Neuronal stem cell (in vitro differentiated cells): ENCODE data around the gene MROH7.

Experiments
- DNase-seq: peaks from one replicate; pipeline ENCODE4 v3.0.0-alpha.2; 2013; ENCODE audit warnings: low spot score
- H2AFZ ChIP-seq: one replicate; pipeline ENCODE4 v1.6.1; 2013; ENCODE audit warnings: mild to moderate bottlenecking, low read length, inconsistent platforms
- H2AK5ac ChIP-seq: 2 replicates; pipeline ENCODE4 v1.6.1; 2013; ENCODE audit warnings: low read depth, mild to moderate bottlenecking, inconsistent platforms, low read length, moderate library complexity, mixed read lengths
- H2BK120ac ChIP-seq: 2 replicates; pipeline ENCODE4 v1.6.1; 2013; ENCODE audit warnings: low read depth, mild to moderate bottlenecking, inconsistent platforms, low read length, moderate library complexity, mixed read lengths
- H2BK12ac ChIP-seq: one replicate; pipeline ENCODE4 v1.6.1; 2013; ENCODE audit warnings: low read length, inconsistent platforms
- H2BK15ac ChIP-seq: 2 replicates; pipeline ENCODE4 v1.6.1; 2013; ENCODE audit warnings: mild to moderate bottlenecking, low read length, inconsistent platforms, mixed read lengths
- H2BK5ac ChIP-seq: one replicate; pipeline ENCODE4 v1.6.1; 2013; ENCODE audit warnings: inconsistent platforms, mild to moderate bottlenecking, low read length, moderate library complexity
- H3K14ac ChIP-seq: one replicate; pipeline ENCODE4 v1.6.1; 2013; ENCODE audit warnings: low read length, inconsistent platforms
- H3K18ac ChIP-seq: 2 replicates; pipeline ENCODE4 v1.6.1; 2013; ENCODE audit warnings: low read length, inconsistent platforms
- H3K23ac ChIP-seq: 2 replicates; pipeline ENCODE4 v1.6.1; 2013; ENCODE audit warnings: low read depth, mild to moderate bottlenecking, mixed read lengths, low read length, inconsistent platforms; ENCODE audit not compliant: poor library complexity
- H3K27ac ChIP-seq: replicated peaks from 3 replicates; pipeline ENCODE4 v1.5.1; 2013; ENCODE audit warnings: low read length, inconsistent platforms
- H3K27me3 ChIP-seq, 3 experiments: 2 replicates each; pipeline ENCODE4 v1.6.1; 2013; ENCODE audit warnings: low read length in 3 of 3, mild to moderate bottlenecking in 2 of 3, inconsistent platforms in 1 of 3, low read depth in 1 of 3, mixed read lengths in 1 of 3, moderate library complexity in 1 of 3; ENCODE audit not compliant: control insufficient read depth in 3 of 3, insufficient read depth in 3 of 3
- H3K36me3 ChIP-seq, 2 donors: replicated peaks in 1 of 2; 2 replicates each; pipeline ENCODE4 v1.6.1; 2013; ENCODE audit warnings: low read length in 2 of 2; ENCODE audit not compliant: control insufficient read depth in 2 of 2, insufficient read depth in 2 of 2
- H3K4ac ChIP-seq: 2 replicates; pipeline ENCODE4 v1.6.1; 2013; ENCODE audit warnings: inconsistent platforms, mild to moderate bottlenecking, low read length, moderate library complexity
- H3K4me1 ChIP-seq, 2 donors: 1 replicate in 1 of 2; 2 replicates in 1 of 2; pipeline ENCODE4 v1.6.1; 2013; ENCODE audit warnings: low read length in 2 of 2, low read depth in 1 of 2; ENCODE audit not compliant: control insufficient read depth in 2 of 2, insufficient read depth in 1 of 2
- H3K4me2 ChIP-seq: one replicate; pipeline ENCODE4 v1.6.1; 2013; ENCODE audit warnings: mild to moderate bottlenecking, low read length, inconsistent platforms; ENCODE audit not compliant: insufficient read depth, poor library complexity, severe bottlenecking
- H3K4me3 ChIP-seq, 2 donors: 2 replicates each; pipeline ENCODE4 v1.5.1; 2013; ENCODE audit warnings: low read length in 2 of 2, mild to moderate bottlenecking in 2 of 2, inconsistent platforms in 1 of 2, moderate library complexity in 1 of 2
- H3K79me1 ChIP-seq: one replicate; pipeline ENCODE4 v1.6.1; 2013; ENCODE audit warnings: low read depth, mild to moderate bottlenecking, inconsistent platforms, low read length, moderate library complexity
- H3K9ac ChIP-seq: one replicate; pipeline ENCODE4 v1.6.1; 2013; ENCODE audit warnings: mild to moderate bottlenecking, low read depth, low read length, inconsistent platforms; ENCODE audit not compliant: poor library complexity
- H3K9me3 ChIP-seq, 2 donors: replicated peaks in 1 of 2; 2 replicates each; pipeline versions ENCODE3 to v1.6.1; 2013; ENCODE audit warnings: low read length in 2 of 2, mild to moderate bottlenecking in 2 of 2, inconsistent platforms in 1 of 2, low read depth in 1 of 2, mixed read lengths in 1 of 2, moderate library complexity in 1 of 2; ENCODE audit not compliant: control insufficient read depth in 2 of 2, insufficient read depth in 1 of 2
- H4K8ac ChIP-seq: one replicate; pipeline ENCODE4 v1.6.1; 2013; ENCODE audit warnings: low read depth, mild to moderate bottlenecking, inconsistent platforms, low read length, moderate library complexity
- H4K91ac ChIP-seq: one replicate; pipeline ENCODE4 v1.6.1; 2013; ENCODE audit warnings: low read length, low read depth, mild to moderate bottlenecking, inconsistent platforms; ENCODE audit not compliant: poor library complexity
- WGBS, 2 donors: extraction: QIAGEN DNeasy Blood & Tissue Kit; methylation state at CpG; one replicate each; pipeline ENCODE4 v1.1.7; 2013; ENCODE audit warnings: missing lambda C conversion rate in 2 of 2, mixed read lengths in 1 of 2; ENCODE audit not compliant: insufficient read length in 2 of 2, insufficient replicate concordance in 1 of 2; ENCODE audit errors: extremely low coverage in 2 of 2; 5-methylcytosine and 5-hydroxymethylcytosine counted together

Gene MROH7

DNA sequence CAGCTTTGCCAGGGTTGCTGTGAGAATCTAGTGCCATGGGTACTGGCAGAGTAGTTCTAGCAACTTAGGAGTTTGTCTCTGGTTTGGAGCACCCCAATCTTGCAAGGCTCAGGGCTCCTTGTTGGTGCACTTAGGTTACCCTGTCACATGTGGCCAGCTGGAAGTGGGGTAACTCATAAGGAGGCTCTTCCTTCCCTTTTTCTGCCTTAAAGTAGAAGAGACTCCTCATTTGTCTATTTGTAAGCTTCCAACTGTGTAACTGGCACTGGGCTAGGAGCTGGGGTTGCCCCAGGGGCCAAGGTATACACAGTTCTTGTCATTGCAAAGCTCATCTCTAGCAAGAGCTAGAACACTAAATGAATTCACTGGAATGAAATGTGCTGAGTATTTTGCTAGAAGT, 10.6 kb downstream of the MROH7 start:
- Histone ChIP-seq H2AFZ (no peak overlapping the region), H2BK5ac (no peak overlapping the region), H4K91ac (no peak overlapping the region), H2BK120ac (no peak overlapping the region), H3K4ac (no peak overlapping the region), H2AK5ac (no peak overlapping the region), H3K36me3 (no peaks in the 10 kb centered on the region), H3K27me3 (peaks cover 0 to 15% (median 0%) of the 10 kb centered on the region in 3 experiments), H3K23ac (no peak overlapping the region), H3K79me1 (no peaks in the 10 kb centered on the region), H3K18ac (no peak overlapping the region), H3K4me1 (peaks cover 0 to 4% of the 10 kb centered on the region in 2 donors), H3K4me2 (no peak overlapping the region), H3K9me3 (no peaks in the 10 kb centered on the region), H4K8ac (no peak overlapping the region), H3K27ac (no peak overlapping the region), H2BK15ac (no peak overlapping the region), H3K9ac (no peak overlapping the region), H3K14ac (no peak overlapping the region), H2BK12ac (no peak overlapping the region), H3K4me3 (no peak overlapping the region)
- DNase-seq = no peak

DNA sequence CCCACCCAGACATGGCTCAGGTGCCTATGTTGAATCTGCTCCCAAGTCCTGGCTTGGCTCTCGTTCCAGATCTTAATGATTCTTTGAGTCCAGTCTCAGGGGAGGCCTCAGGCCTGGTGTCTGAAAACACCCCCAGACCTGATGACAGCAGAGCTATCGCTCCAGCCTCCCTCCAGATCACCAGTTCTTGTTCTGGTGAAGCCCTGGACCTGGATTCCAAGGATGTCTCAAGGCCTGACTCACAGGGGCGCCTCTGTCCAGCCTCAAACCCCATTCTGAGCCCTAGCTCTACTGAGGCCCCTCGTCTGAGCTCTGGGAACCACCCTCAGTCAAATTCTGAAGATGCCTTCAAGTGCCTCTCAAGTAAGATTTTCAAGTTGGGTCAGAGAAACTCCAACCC, 11.4 kb downstream of the MROH7 start:
- no CpG with 5 or more reads among the region's 4 CpGs for WGBS, 2 donors
- Histone ChIP-seq H3K23ac (no peak overlapping the region), H4K8ac (no peak overlapping the region), H3K18ac (no peak overlapping the region), H2AFZ (no peak overlapping the region), H3K4me1 (peaks cover 0 to 4% of the 10 kb centered on the region in 2 donors), H3K36me3 (no peaks in the 10 kb centered on the region), H3K9ac (no peak overlapping the region), H2BK12ac (no peak overlapping the region), H2BK5ac (no peak overlapping the region), H3K27ac (no peak overlapping the region), H3K4me3 (no peak overlapping the region), H2BK15ac (no peak overlapping the region), H3K4ac (no peak overlapping the region), H3K14ac (no peak overlapping the region), H2AK5ac (no peak overlapping the region), H4K91ac (no peak overlapping the region), H3K27me3 (peaks cover 0 to 15% (median 0%) of the 10 kb centered on the region in 3 experiments), H3K79me1 (no peaks in the 10 kb centered on the region), H3K9me3 (no peaks in the 10 kb centered on the region), H3K4me2 (no peak overlapping the region), H2BK120ac (no peak overlapping the region)
- no peak for DNase-seq

DNA sequence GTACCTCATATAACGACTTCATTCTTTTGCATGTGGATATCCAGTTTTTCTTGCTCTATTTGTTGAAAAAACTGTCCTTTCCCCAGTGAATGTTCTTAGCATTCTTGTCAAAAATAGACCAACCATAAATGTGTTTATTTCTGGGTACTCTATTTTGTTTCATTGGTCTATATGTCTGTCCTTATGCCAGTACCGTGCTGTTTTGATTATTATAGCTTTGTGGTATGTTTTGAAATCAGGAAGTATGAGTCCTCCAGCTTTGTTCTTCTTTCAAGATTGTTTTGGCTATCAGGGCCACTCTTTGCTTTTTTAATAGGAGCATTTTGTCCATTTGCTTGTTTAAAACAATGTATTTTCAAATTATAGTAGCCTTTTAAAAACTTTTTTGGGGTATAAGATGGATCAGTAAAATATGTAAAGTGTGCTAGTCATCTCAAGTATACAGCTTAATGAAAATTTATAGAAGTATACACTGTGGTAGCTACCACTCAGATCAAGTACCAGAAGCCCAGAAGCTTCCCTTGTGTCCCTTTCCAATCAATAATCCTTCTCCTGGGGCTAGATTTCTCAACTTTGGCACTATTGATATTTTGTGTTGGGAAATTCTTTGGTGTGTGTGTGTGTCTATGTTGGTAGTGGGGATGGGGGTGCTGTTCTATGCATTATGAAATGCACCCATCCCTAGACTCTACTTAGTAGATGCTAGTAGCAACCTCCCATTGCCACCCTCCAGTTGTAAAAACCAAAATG, 16.8 kb downstream of the MROH7 start:
- Histone ChIP-seq H2AK5ac (no peak overlapping the region), H3K4ac (no peak overlapping the region), H3K23ac (no peak overlapping the region), H2BK15ac (no peak overlapping the region), H3K27me3 (no peaks in the 10 kb centered on the region), H3K9ac (no peak overlapping the region), H2BK5ac (no peak overlapping the region), H3K36me3 (no peaks in the 10 kb centered on the region), H3K14ac (no peak overlapping the region), H4K91ac (no peak overlapping the region), H2BK12ac (no peak overlapping the region), H3K27ac (no peak overlapping the region), H2AFZ (no peak overlapping the region), H3K9me3 (no peaks in the 10 kb centered on the region), H3K79me1 (no peaks in the 10 kb centered on the region), H4K8ac (no peak overlapping the region), H3K18ac (no peak overlapping the region), H2BK120ac (no peak overlapping the region), H3K4me3 (no peak overlapping the region), H3K4me1 (no peaks in the 10 kb centered on the region), H3K4me2 (no peak overlapping the region)
- WGBS, 2 donors = no CpG with 5 or more reads among the region's 2 CpGs
- no peak for DNase-seq

DNA sequence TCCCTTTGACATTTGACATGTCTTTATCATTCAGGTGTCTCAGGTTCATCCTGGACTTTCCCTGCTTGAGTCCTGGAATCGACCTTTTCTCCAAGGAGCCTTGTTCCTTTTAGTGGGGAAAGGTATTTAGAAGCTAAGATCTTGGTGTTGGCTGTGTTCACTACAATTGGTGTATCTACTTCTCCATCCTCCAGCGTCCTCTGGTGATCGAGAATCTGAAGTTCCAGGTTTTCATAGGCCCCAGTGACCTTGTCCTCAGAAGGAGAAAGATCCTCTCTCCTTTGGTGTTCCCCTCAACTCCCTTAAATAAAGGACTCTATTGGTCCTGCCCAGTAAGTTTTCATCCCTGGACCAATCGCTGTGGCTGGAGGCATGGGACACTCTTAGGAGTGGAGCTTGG, 22.1 kb downstream of the MROH7 start:
- H2BK12ac ChIP-seq = no peak overlapping the region
- H3K18ac ChIP-seq = no peak overlapping the region
- no peak overlapping the region for H2AFZ ChIP-seq
- no peak overlapping the region for H3K4me2 ChIP-seq
- H3K36me3 ChIP-seq = no peaks in the 10 kb centered on the region
- H4K91ac ChIP-seq = no peak overlapping the region
- H3K4me1 ChIP-seq = no peaks in the 10 kb centered on the region
- no peaks in the 10 kb centered on the region for H3K27me3 ChIP-seq
- no peak overlapping the region for H3K14ac ChIP-seq
- H2BK5ac ChIP-seq = no peak overlapping the region
- no peak overlapping the region for H3K9ac ChIP-seq
- no peak overlapping the region for H3K23ac ChIP-seq
- no peaks in the 10 kb centered on the region for H3K9me3 ChIP-seq
- no peak overlapping the region for H2AK5ac ChIP-seq
- no peak overlapping the region for H3K27ac ChIP-seq
- no peak overlapping the region for H2BK120ac ChIP-seq
- H3K4ac ChIP-seq = no peak overlapping the region
- no CpG with 5 or more reads among the region's 4 CpGs for WGBS, 2 donors
- no peak overlapping the region for H3K4me3 ChIP-seq
- no peak overlapping the region for H2BK15ac ChIP-seq
- DNase-seq = no peak
- no peak overlapping the region for H4K8ac ChIP-seq
- no peaks in the 10 kb centered on the region for H3K79me1 ChIP-seq
